GM19351 (cell line): Measurements from ENCODE around the gene PMS1.
"Not testable (repeated sequence)": the region's sequence is repeated elsewhere in the genome, so short reads cannot be mapped to it uniquely, and the experiment has no call there.

ENCODE experiments used
- ATAC-seq: cut with Tn5 transposase; IDR thresholded peaks from one replicate; pipeline ENCODE4 v1.9.1; 2021; ENCODE audit warnings: mild to moderate bottlenecking, moderate library complexity; ENCODE audit not compliant: unreplicated experiment

The PMS1 gene

GRCh38 chr2:189803431-189803830, 19.2 kb downstream of the PMS1 start:
- ATAC-seq, result no peak

GRCh38 chr2:189818249-189819038, 34.2 kb downstream of the PMS1 start:
- ATAC-seq, result no peak

GRCh38 chr2:189819297-189819704, 35.1 kb downstream of the PMS1 start:
- ATAC-seq, result no peak

GRCh38 chr2:189821953-189822748, 37.9 kb downstream of the PMS1 start:
- no peak for ATAC-seq

- ATAC-seq, result no peak
Measured at GRCh38 chr2:189824694-189825396, 40.6 kb downstream of the PMS1 start.

GRCh38 chr2:189826039-189826438, 41.8 kb downstream of the PMS1 start:
- ATAC-seq, result no peak

- no peak for ATAC-seq
Measured at GRCh38 chr2:189829102-189829833, 45.0 kb downstream of the PMS1 start.

GRCh38 chr2:189830510-189830909, 46.3 kb downstream of the PMS1 start:
- ATAC-seq, result no peak

GRCh38 chr2:189834059-189834458, 49.8 kb downstream of the PMS1 start:
- no peak for ATAC-seq

GRCh38 chr2:189834642-189835041, 50.4 kb downstream of the PMS1 start:
- not testable (repeated sequence) for ATAC-seq

GRCh38 chr2:189835855-189836558, 51.8 kb downstream of the PMS1 start:
- ATAC-seq, result no peak

GRCh38 chr2:189836644-189837043, 52.4 kb downstream of the PMS1 start:
- no peak for ATAC-seq

- no peak for ATAC-seq
Measured at GRCh38 chr2:189837326-189837725, 53.1 kb downstream of the PMS1 start.

GRCh38 chr2:189841019-189841418, 56.8 kb downstream of the PMS1 start:
- no peak for ATAC-seq

GRCh38 chr2:189848276-189848675, 64.0 kb downstream of the PMS1 start:
- no peak for ATAC-seq

- no peak for ATAC-seq
Measured at GRCh38 chr2:189849550-189849949, 65.3 kb downstream of the PMS1 start.

- no peak for ATAC-seq
Measured at GRCh38 chr2:189851174-189851826, 67.0 kb downstream of the PMS1 start.

GRCh38 chr2:189854187-189854586, 69.9 kb downstream of the PMS1 start:
- no peak for ATAC-seq

- no peak for ATAC-seq
Measured at GRCh38 chr2:189854940-189855339, 70.7 kb downstream of the PMS1 start.

- no peak for ATAC-seq
Measured at GRCh38 chr2:189858291-189858690, 74.0 kb downstream of the PMS1 start.
